Muscle layer of colon (tissue), 2 donors: Measurements from ENCODE around the gene SIK1.

Source experiments
- H3K27ac ChIP-seq: one replicate; pipeline ENCODE4 v1.7.0; 2013; ENCODE audit warnings: low read depth, mild to moderate bottlenecking, low read length, moderate library complexity
- H3K27me3 ChIP-seq, 2 donors: one replicate each; pipeline ENCODE4 v1.7.0; 2013; ENCODE audit warnings: low read length in 2 of 2, mild to moderate bottlenecking in 2 of 2; ENCODE audit not compliant: insufficient read depth in 2 of 2, control insufficient read depth in 1 of 2
- H3K36me3 ChIP-seq: one replicate; pipeline ENCODE4 v1.7.0; 2013; ENCODE audit warnings: mild to moderate bottlenecking, low read length; ENCODE audit not compliant: insufficient read depth
- H3K4me1 ChIP-seq: one replicate; pipeline ENCODE4 v1.7.0; 2013; ENCODE audit warnings: mild to moderate bottlenecking, low read length; ENCODE audit not compliant: insufficient read depth
- H3K4me3 ChIP-seq, 2 donors: one replicate each; pipeline ENCODE4 v1.7.0; 2013; ENCODE audit warnings: low read length in 2 of 2, low read depth in 1 of 2, mild to moderate bottlenecking in 1 of 2, moderate library complexity in 1 of 2
- H3K9ac ChIP-seq: one replicate; pipeline ENCODE4 v1.7.0; 2013; ENCODE audit warnings: low read length
- H3K9me3 ChIP-seq: one replicate; pipeline ENCODE4 v1.7.0; 2013; ENCODE audit warnings: mild to moderate bottlenecking, low read length
- donor health status: abdominal sarcoma.
- donor health status: Adenocarcinoma of cecum.

SIK1 gene

GRCh38 chr21:43368685-43369084 is 58.2 kb downstream of the SIK1 start:
- H3K36me3 ChIP-seq, result no peaks in the 10 kb centered on the region
- H3K27me3 ChIP-seq, result no peaks in the 10 kb centered on the region
- H3K9me3 ChIP-seq, result no peaks in the 10 kb centered on the region
- no peaks in the 10 kb centered on the region for H3K4me1 ChIP-seq
- H3K27ac ChIP-seq, result no peak overlapping the region
- no peak overlapping the region for H3K4me3 ChIP-seq
- no peak overlapping the region for H3K9ac ChIP-seq

GRCh38 chr21:43367859-43368258 is 59.1 kb downstream of the SIK1 start:
- H3K4me3 ChIP-seq, result no peak overlapping the region
- H3K27me3 ChIP-seq, result no peaks in the 10 kb centered on the region
- H3K9me3 ChIP-seq, result no peaks in the 10 kb centered on the region
- H3K4me1 ChIP-seq, result no peaks in the 10 kb centered on the region
- no peaks in the 10 kb centered on the region for H3K36me3 ChIP-seq
- no peak overlapping the region for H3K9ac ChIP-seq
- H3K27ac ChIP-seq, result no peak overlapping the region

- H3K4me3 ChIP-seq, result no peak overlapping the region
- H3K27me3 ChIP-seq, result no peaks in the 10 kb centered on the region
- H3K9ac ChIP-seq, result no peak overlapping the region
- no peaks in the 10 kb centered on the region for H3K4me1 ChIP-seq
- no peak overlapping the region for H3K27ac ChIP-seq
- H3K36me3 ChIP-seq, result no peaks in the 10 kb centered on the region
- H3K9me3 ChIP-seq, result no peaks in the 10 kb centered on the region
Measured at GRCh38 chr21:43367296-43367695, 59.6 kb downstream of the SIK1 start.

GRCh38 chr21:43366656-43367055 is 60.3 kb downstream of the SIK1 start:
- Histone ChIP-seq H3K9me3 (no peaks in the 10 kb centered on the region), H3K27ac (no peak overlapping the region), H3K4me1 (no peaks in the 10 kb centered on the region)

GRCh38 chr21:43365611-43366426 is 61.1 kb downstream of the SIK1 start:
- Histone ChIP-seq H3K9ac (no peak overlapping the region), H3K27me3 (no peaks in the 10 kb centered on the region), H3K4me1 (peaks cover 4% of the 10 kb centered on the region), H3K27ac (no peak overlapping the region), H3K36me3 (no peaks in the 10 kb centered on the region), H3K4me3 (no peak overlapping the region), H3K9me3 (no peaks in the 10 kb centered on the region)

More at GRCh38 chr21:43366656-43367055, 60.3 kb downstream of the SIK1 start:
- Histone ChIP-seq H3K9ac (no peak overlapping the region), H3K36me3 (no peaks in the 10 kb centered on the region), H3K27me3 (no peaks in the 10 kb centered on the region), H3K4me3 (no peak overlapping the region)

GRCh38 chr21:43364851-43365424 is 62.0 kb downstream of the SIK1 start:
- Histone ChIP-seq H3K27ac (no peak overlapping the region), H3K27me3 (no peaks in the 10 kb centered on the region), H3K9ac (no peak overlapping the region), H3K9me3 (no peaks in the 10 kb centered on the region), H3K36me3 (no peaks in the 10 kb centered on the region), H3K4me1 (peaks cover 4% of the 10 kb centered on the region), H3K4me3 (no peak overlapping the region)
